ENCODE data around the gene BCL3. TPM values are rescaled to one million over a fixed set of nuclear protein-coding genes. Genes with fewer than 3 reads are reported as not detected.

Gene BCL3
- total and polyA plus RNA-seq, 10 of the 15 experiments (the other 5 are each of a cell fraction or from before 2014, with no cell fraction given), result 0.55 to 22.7 (median 3.6) TPM

GRCh38 chr19:44759083-44759804, 10.7 kb downstream of the BCL3 start:
- BruUV-seq (replicated peaks), result no TSS peak
- intact Hi-C loops (cut with micrococcal nuclease; ENCODE audit: unreplicated experiment), result no loop called here
- 92% methylated on average over 4 of the region's 10 CpGs for WGBS (ENCODE audit: insufficient coverage, insufficient replicate concordance, low lambda C conversion rate, missing lambda C conversion rate)

More at GRCh38 chr19:44759083-44759804, 10.7 kb downstream of the BCL3 start:
- H3K27ac ChIP-seq (ENCODE audit: control insufficient read depth, insufficient read depth), result no peak overlapping the region
- ATAC-seq, result no peak
- no peak overlapping the region for H3K4me3 ChIP-seq
- no peaks in the 10 kb centered on the region for H4K20me1 ChIP-seq (ENCODE audit: control insufficient read depth, insufficient read depth)
- TF ChIP-seq SUPT20H (IDR thresholded peaks at IDR 0.05; ENCODE audit: borderline replicate concordance, control insufficient read depth, low read depth, low read length) (no peak), RELA (IDR thresholded peaks at IDR 0.05; ENCODE audit: borderline replicate concordance, partially characterized antibody) (no peak), TCF12 (IDR thresholded peaks at IDR 0.05; ENCODE audit: low read depth, low read length) (no peak), ELK1 (IDR thresholded peaks at IDR 0.05; ENCODE audit: low read depth, low read length) (no peak), ZNF384 (IDR thresholded peaks at IDR 0.05; ENCODE audit: borderline replicate concordance, low read depth, low read length) (no peak), KAT2A (conservative IDR thresholded peaks at IDR 0.05; ENCODE audit: control insufficient read depth, low read depth, low read length) (no peak), YY1 (IDR thresholded peaks at IDR 0.05; ENCODE audit: low read depth, low read length) (no peak), SREBF2 (IDR thresholded peaks at IDR 0.05; ENCODE audit: low read length) (no peak), CEBPZ (IDR thresholded peaks at IDR 0.05; ENCODE audit: low read depth, low read length) (no peak), NFYB (IDR thresholded peaks at IDR 0.05; ENCODE audit: insufficient read depth, low read depth, low read length) (no peak), MEF2B (IDR thresholded peaks at IDR 0.05; ENCODE audit: partially characterized antibody, poor library complexity, severe bottlenecking) (no peak), STAT3 (IDR thresholded peaks at IDR 0.05; ENCODE audit: low read depth, low read length) (no peak), CHD1 (IDR thresholded peaks at IDR 0.05; ENCODE audit: low read depth, low read length) (no peak), ATF2 (IDR thresholded peaks at IDR 0.05; ENCODE audit: low read length) (no peak), SMC3 (IDR thresholded peaks at IDR 0.05; ENCODE audit: borderline replicate concordance, low read length) (no peak)
- H3K27me3 ChIP-seq (replicated peaks in 1 of 2; ENCODE audit: control insufficient read depth in 2 of 2, insufficient read depth in 2 of 2, low read length in 1 of 2), result no peaks in the 10 kb centered on the region
- no peak for DNase-seq (ENCODE audit: low read depth, low spot score)
- H3K36me3 ChIP-seq (ENCODE audit: control insufficient read depth in 2 of 2, insufficient read depth in 2 of 2, low read length in 1 of 2), result peaks cover 3 to 11% of the 10 kb centered on the region in 2 experiments; a peak in 3 of 4 replicates
- ChIA-PET CTCF (no interaction called here), POLR2A (no interaction called here), SMC1A (ENCODE audit: uncharacterized antibody, unreplicated experiment) (no interaction called here), RAD21 (ENCODE audit: unreplicated experiment) (no interaction called here)
- H2AFZ ChIP-seq (ENCODE audit: control insufficient read depth, low read depth, low read length), result no peak overlapping the region
- H3K9ac ChIP-seq (ENCODE audit: control insufficient read depth, insufficient read depth, low read length), result no peak overlapping the region
- no peaks in the 10 kb centered on the region for H3K9me3 ChIP-seq (replicated peaks; ENCODE audit: control insufficient read depth, insufficient read depth, low read length)
- H3K4me2 ChIP-seq (ENCODE audit: control insufficient read depth, insufficient read depth), result no peak overlapping the region
- FAIRE-seq, result no peak
- H3K79me2 ChIP-seq (ENCODE audit: control insufficient read depth, insufficient read depth, low read length), result peaks cover 9% of the 10 kb centered on the region
- peaks cover 5% of the 10 kb centered on the region for H3K4me1 ChIP-seq (ENCODE audit: control insufficient read depth, insufficient read depth, low read length)
- in situ Hi-C loops (cut with MboI), result no loop called here
